SK-N-SH (cell line): ENCODE measurements around the gene EFCAB8.

ENCODE experiments used
- EP300 ChIP-seq, 2 experiments: IDR thresholded peaks; 2 replicates each; pipeline versions ENCODE4 v1.4.0 to v1.6.1; 2012; ENCODE audit warnings: borderline replicate concordance in 1 of 2, low read depth in 1 of 2, low read length in 1 of 2
- EZH2phosphoT487 ChIP-seq: fragments of 200-600 bp; sonication (generic); IDR thresholded peaks from 2 replicates; pipeline ENCODE4 v1.6.1; 2017; ENCODE audit warnings: low read depth, mixed run types, mild to moderate bottlenecking, antibody characterized with exemption, moderate library complexity, borderline replicate concordance
- FOXM1 ChIP-seq: IDR thresholded peaks from 2 replicates; pipeline ENCODE4 v1.4.0; 2012; ENCODE audit warnings: low read depth, mild to moderate bottlenecking
- GABPA ChIP-seq: IDR thresholded peaks from 2 replicates; pipeline ENCODE4 v1.4.0; 2012; ENCODE audit warnings: low read depth, mild to moderate bottlenecking
- POLR2AphosphoS5 ChIP-seq: IDR thresholded peaks from 2 replicates; pipeline ENCODE4 v1.6.1; 2012; ENCODE audit warnings: low read depth, low read length
- RAD21 ChIP-seq: IDR thresholded peaks from 2 replicates; pipeline ENCODE4 v1.6.1; 2012; ENCODE audit warnings: mild to moderate bottlenecking, low read length
- RCOR1 ChIP-seq: fragments of 150-350 bp; IDR thresholded peaks from 2 replicates; pipeline ENCODE4 v1.6.1; 2017; ENCODE audit warnings: antibody characterized with exemption, low read length
- SIN3A ChIP-seq: IDR thresholded peaks from 2 replicates; pipeline ENCODE4 v1.6.1; 2012; ENCODE audit warnings: low read depth, mild to moderate bottlenecking, low read length, moderate library complexity, borderline replicate concordance
- TEAD4 ChIP-seq: IDR thresholded peaks from 2 replicates; pipeline ENCODE4 v1.4.0; 2012; ENCODE audit warnings: mild to moderate bottlenecking, borderline replicate concordance; ENCODE audit not compliant: insufficient read depth
- YY1 ChIP-seq: IDR thresholded peaks from 2 replicates; pipeline ENCODE4 v1.4.0; 2012; ENCODE audit warnings: low read depth, mild to moderate bottlenecking
- TF ChIP-seq, protein P1 (sequence below): fragments of 200-600 bp; sonication (generic); IDR thresholded peaks from 2 replicates; pipeline ENCODE4 v1.6.1; 2017; ENCODE audit warnings: antibody characterized with exemption, mild to moderate bottlenecking, moderate library complexity
- TF ChIP-seq, protein P2 (sequence below): IDR thresholded peaks from 2 replicates; pipeline ENCODE4 v1.6.1; 2012; ENCODE audit warnings: mild to moderate bottlenecking, low read depth, low read length, moderate library complexity
- TF ChIP-seq, protein P3 (sequence below): IDR thresholded peaks from 2 replicates; pipeline ENCODE4 v1.4.0; 2012; ENCODE audit warnings: low read depth

DNA sequence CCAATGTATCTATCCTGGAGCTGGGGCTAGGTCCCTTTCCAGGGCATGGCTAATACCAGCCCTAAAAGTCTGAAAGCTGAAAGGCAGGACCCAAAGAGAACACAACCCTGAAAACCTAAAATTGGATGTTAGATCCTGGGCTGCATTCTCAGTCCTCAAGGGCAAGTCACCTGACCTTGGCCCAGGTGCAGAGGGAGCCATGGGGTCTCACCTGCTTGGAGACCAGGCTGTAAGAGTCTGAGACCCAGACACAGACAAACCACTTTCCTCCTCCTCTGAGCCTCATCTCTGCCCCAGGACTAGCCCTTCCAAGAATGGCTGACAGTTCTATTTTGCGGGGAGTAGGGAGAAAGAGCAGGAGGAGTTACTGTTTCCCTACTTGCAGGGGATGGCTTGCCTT is 60.0 kb downstream of the EFCAB8 start:
- TF ChIP-seq POLR2AphosphoS5 (no peak), EP300 (IDR thresholded peaks at IDR 0.05; ENCODE audit: borderline replicate concordance in 1 of 2, low read depth in 1 of 2, low read length in 1 of 2) (no peak), YY1 (no peak), RAD21 (no peak), FOXM1 (no peak), GABPA (no peak), RCOR1 (no peak), TEAD4 (no peak), SIN3A (no peak), EZH2phosphoT487 (no peak)
- TF ChIP-seq, protein P1, sequence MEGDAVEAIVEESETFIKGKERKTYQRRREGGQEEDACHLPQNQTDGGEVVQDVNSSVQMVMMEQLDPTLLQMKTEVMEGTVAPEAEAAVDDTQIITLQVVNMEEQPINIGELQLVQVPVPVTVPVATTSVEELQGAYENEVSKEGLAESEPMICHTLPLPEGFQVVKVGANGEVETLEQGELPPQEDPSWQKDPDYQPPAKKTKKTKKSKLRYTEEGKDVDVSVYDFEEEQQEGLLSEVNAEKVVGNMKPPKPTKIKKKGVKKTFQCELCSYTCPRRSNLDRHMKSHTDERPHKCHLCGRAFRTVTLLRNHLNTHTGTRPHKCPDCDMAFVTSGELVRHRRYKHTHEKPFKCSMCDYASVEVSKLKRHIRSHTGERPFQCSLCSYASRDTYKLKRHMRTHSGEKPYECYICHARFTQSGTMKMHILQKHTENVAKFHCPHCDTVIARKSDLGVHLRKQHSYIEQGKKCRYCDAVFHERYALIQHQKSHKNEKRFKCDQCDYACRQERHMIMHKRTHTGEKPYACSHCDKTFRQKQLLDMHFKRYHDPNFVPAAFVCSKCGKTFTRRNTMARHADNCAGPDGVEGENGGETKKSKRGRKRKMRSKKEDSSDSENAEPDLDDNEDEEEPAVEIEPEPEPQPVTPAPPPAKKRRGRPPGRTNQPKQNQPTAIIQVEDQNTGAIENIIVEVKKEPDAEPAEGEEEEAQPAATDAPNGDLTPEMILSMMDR, result no peak
- TF ChIP-seq, protein P2, sequence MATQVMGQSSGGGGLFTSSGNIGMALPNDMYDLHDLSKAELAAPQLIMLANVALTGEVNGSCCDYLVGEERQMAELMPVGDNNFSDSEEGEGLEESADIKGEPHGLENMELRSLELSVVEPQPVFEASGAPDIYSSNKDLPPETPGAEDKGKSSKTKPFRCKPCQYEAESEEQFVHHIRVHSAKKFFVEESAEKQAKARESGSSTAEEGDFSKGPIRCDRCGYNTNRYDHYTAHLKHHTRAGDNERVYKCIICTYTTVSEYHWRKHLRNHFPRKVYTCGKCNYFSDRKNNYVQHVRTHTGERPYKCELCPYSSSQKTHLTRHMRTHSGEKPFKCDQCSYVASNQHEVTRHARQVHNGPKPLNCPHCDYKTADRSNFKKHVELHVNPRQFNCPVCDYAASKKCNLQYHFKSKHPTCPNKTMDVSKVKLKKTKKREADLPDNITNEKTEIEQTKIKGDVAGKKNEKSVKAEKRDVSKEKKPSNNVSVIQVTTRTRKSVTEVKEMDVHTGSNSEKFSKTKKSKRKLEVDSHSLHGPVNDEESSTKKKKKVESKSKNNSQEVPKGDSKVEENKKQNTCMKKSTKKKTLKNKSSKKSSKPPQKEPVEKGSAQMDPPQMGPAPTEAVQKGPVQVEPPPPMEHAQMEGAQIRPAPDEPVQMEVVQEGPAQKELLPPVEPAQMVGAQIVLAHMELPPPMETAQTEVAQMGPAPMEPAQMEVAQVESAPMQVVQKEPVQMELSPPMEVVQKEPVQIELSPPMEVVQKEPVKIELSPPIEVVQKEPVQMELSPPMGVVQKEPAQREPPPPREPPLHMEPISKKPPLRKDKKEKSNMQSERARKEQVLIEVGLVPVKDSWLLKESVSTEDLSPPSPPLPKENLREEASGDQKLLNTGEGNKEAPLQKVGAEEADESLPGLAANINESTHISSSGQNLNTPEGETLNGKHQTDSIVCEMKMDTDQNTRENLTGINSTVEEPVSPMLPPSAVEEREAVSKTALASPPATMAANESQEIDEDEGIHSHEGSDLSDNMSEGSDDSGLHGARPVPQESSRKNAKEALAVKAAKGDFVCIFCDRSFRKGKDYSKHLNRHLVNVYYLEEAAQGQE, result no peak
- TF ChIP-seq, protein P3, sequence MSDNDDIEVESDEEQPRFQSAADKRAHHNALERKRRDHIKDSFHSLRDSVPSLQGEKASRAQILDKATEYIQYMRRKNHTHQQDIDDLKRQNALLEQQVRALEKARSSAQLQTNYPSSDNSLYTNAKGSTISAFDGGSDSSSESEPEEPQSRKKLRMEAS, result no peak
